Medulla oblongata (tissue), 1 donor: ENCODE data around the gene PRCD.

Experiments used
- DNase-seq: peaks from one replicate; pipeline ENCODE4 v3.0.0-alpha.2; 2015; ENCODE audit errors: extremely low spot score

Gene PRCD

GRCh38 chr17:76570877-76571471, 31.1 kb downstream of the PRCD start:
- DNase-seq = no peak

- no peak for DNase-seq
Measured at GRCh38 chr17:76572201-76572910, 32.5 kb downstream of the PRCD start.

GRCh38 chr17:76573096-76573495, 33.3 kb downstream of the PRCD start:
- DNase-seq = no peak

- no peak for DNase-seq
Measured at GRCh38 chr17:76574166-76574565, 34.3 kb downstream of the PRCD start.

GRCh38 chr17:76575570-76575969, 35.7 kb downstream of the PRCD start:
- no peak for DNase-seq

GRCh38 chr17:76576189-76576588, 36.3 kb downstream of the PRCD start:
- no peak for DNase-seq

- DNase-seq = no peak
Measured at GRCh38 chr17:76577876-76578275, 38.0 kb downstream of the PRCD start.

- no peak for DNase-seq
Measured at GRCh38 chr17:76578376-76578775, 38.5 kb downstream of the PRCD start.

- DNase-seq = no peak
Measured at GRCh38 chr17:76579281-76579680, 39.4 kb downstream of the PRCD start.

- no peak for DNase-seq
Measured at GRCh38 chr17:76581515-76581914, 41.7 kb downstream of the PRCD start.

- no peak for DNase-seq
Measured at GRCh38 chr17:76582660-76583059, 42.8 kb downstream of the PRCD start.

GRCh38 chr17:76584427-76585032, 44.7 kb downstream of the PRCD start:
- no peak for DNase-seq

- DNase-seq = no peak
Measured at GRCh38 chr17:76585033-76585648, 45.3 kb downstream of the PRCD start.

- DNase-seq = peak; percentile 63
Measured at GRCh38 chr17:76585649-76586593, 46.1 kb downstream of the PRCD start, which contains the start of gene ST6GALNAC2. Gene ST6GALNAC2 (minus strand): TSS chr17:76585860. CDS start chr17:76585808, 52 bp downstream.

GRCh38 chr17:76586741-76587487, 47.1 kb downstream of the PRCD start:
- DNase-seq = no peak

GRCh38 chr17:76588182-76588581, 48.3 kb downstream of the PRCD start:
- DNase-seq = no peak

GRCh38 chr17:76593384-76593826, 53.6 kb downstream of the PRCD start:
- no peak for DNase-seq

GRCh38 chr17:76593959-76594358, 54.1 kb downstream of the PRCD start:
- no peak for DNase-seq

- no peak for DNase-seq
Measured at GRCh38 chr17:76594690-76595089, 54.8 kb downstream of the PRCD start.
